Measurements from ENCODE around the gene DPP3. TPM values are rescaled to one million over a fixed set of nuclear protein-coding genes. Genes with fewer than 3 reads are reported as not detected.

DPP3 gene
- total RNA-seq, 2 experiments from 2014 or later = 87.1 to 91.9 TPM

Other genes with a start within 250 kb of the DPP3 start
- gene KLC2, start 222.7 kb upstream of the DPP3 start, total RNA-seq = 10 to 100 TPM; 28.2 to 29.4 TPM
- 100 to 1,000 TPM; 114 to 147 TPM for gene RAB1B, start 211.8 kb upstream of the DPP3 start, total RNA-seq
- gene CNIH2, start 202.3 kb upstream of the DPP3 start, total RNA-seq = 1 to 10 TPM; 1.3 to 1.6 TPM
- gene YIF1A, start 191.3 kb upstream of the DPP3 start, total RNA-seq = 10 to 100 TPM; 47.5 to 49.8 TPM
- not detected for gene TMEM151A, start 188.5 kb upstream of the DPP3 start, total RNA-seq
- gene CD248, start 163.4 kb upstream of the DPP3 start, total RNA-seq = under 1 TPM; 0.23 to 0.26 TPM
- 1 to 10 TPM; 1.5 to 1.6 TPM for gene RIN1, start 144.0 kb upstream of the DPP3 start, total RNA-seq
- gene BRMS1, start 135.3 kb upstream of the DPP3 start, total RNA-seq = 10 to 100 TPM; 29.2 to 30.2 TPM
- 1 to 10 TPM; 6.0 to 8.5 TPM for gene B4GAT1, start 132.8 kb upstream of the DPP3 start, total RNA-seq
- gene SLC29A2, start 108.7 kb upstream of the DPP3 start, total RNA-seq = 10 to 100 TPM; 13.6 to 14.4 TPM
- gene NPAS4, start 59.4 kb upstream of the DPP3 start, total RNA-seq = under 1 TPM; 0.07 TPM
- gene MRPL11, start 41.6 kb upstream of the DPP3 start, total RNA-seq = 100 to 1,000 TPM; 115 to 120 TPM
- 1 to 10 TPM; 5.7 to 7.0 TPM for gene PELI3, start 13.5 kb upstream of the DPP3 start, total RNA-seq
- 10 to 100 TPM in 1 of 2 experiments, 1 to 10 TPM in 1; 9.4 to 10.7 TPM for gene BBS1, start 30.2 kb downstream of the DPP3 start, total RNA-seq
- gene ZDHHC24, start 65.6 kb downstream of the DPP3 start, total RNA-seq = 10 to 100 TPM in 1 of 2 experiments, 1 to 10 TPM in 1; 9.7 to 11.3 TPM
- gene ACTN3, start 66.5 kb downstream of the DPP3 start, total RNA-seq = under 1 TPM; 0.26 to 0.27 TPM
- gene CTSF, start 88.2 kb downstream of the DPP3 start, total RNA-seq = 1 to 10 TPM; 1.3 to 2.0 TPM
- under 1 TPM; 0.09 to 0.14 TPM for gene CCDC87, start 112.6 kb downstream of the DPP3 start, total RNA-seq
- 10 to 100 TPM; 16.3 to 24.0 TPM for gene CCS, start 112.8 kb downstream of the DPP3 start, total RNA-seq
- gene RBM14, start 136.2 kb downstream of the DPP3 start, total RNA-seq = 100 to 1,000 TPM; 122 to 137 TPM
- gene RBM4, start 158.3 kb downstream of the DPP3 start, total RNA-seq = 100 to 1,000 TPM; 104 to 122 TPM
- 10 to 100 TPM; 14.7 to 14.8 TPM for gene RBM4B, start 197.5 kb downstream of the DPP3 start, total RNA-seq
- gene SPTBN2, start 248.8 kb downstream of the DPP3 start, total RNA-seq = 1 to 10 TPM; 1.3 to 1.6 TPM